MV-4-11 (cell line): ENCODE measurements around the gene AADACL4.
A peak's percentile ranks its signal among the peaks of the same experiment; 100 is the strongest.

Experiments
- DNase-seq: peaks from one replicate; lab custom pipeline; 2025; lab: John Stamatoyannopoulos, UW

The AADACL4 gene

GRCh38 chr1:12643785-12644184 lies at the start of gene AADACL4:
Gene AADACL4, plus strand, starts transcription at chr1:12644085. Its CDS starts 462 bp downstream, at chr1:12644547.
- peak; percentile 16 for DNase-seq

- no peak for DNase-seq
Measured at GRCh38 chr1:12594490-12594889, 49.4 kb upstream of the AADACL4 start.

GRCh38 chr1:12594966-12595756 lies 48.7 kb upstream of the AADACL4 start:
- no peak for DNase-seq

- no peak for DNase-seq
Measured at GRCh38 chr1:12595757-12596006, 48.2 kb upstream of the AADACL4 start.

- DNase-seq, result peak; percentile 93
Measured at GRCh38 chr1:12596007-12596821, 47.7 kb upstream of the AADACL4 start.

- DNase-seq, result no peak
Measured at GRCh38 chr1:12597792-12598191, 46.1 kb upstream of the AADACL4 start.

GRCh38 chr1:12598974-12599373 lies 44.9 kb upstream of the AADACL4 start:
- no peak for DNase-seq

- DNase-seq, result no peak
Measured at GRCh38 chr1:12599657-12600056, 44.2 kb upstream of the AADACL4 start.

GRCh38 chr1:12600335-12600734 lies 43.5 kb upstream of the AADACL4 start:
- no peak for DNase-seq

- DNase-seq, result no peak
Measured at GRCh38 chr1:12600880-12601633, 42.8 kb upstream of the AADACL4 start.

- DNase-seq, result peak; percentile 90
Measured at GRCh38 chr1:12601700-12602658, 41.9 kb upstream of the AADACL4 start.

GRCh38 chr1:12602659-12603024 lies 41.2 kb upstream of the AADACL4 start:
- DNase-seq, result no peak

- no peak for DNase-seq
Measured at GRCh38 chr1:12603224-12603623, 40.7 kb upstream of the AADACL4 start.

GRCh38 chr1:12604114-12604874 lies 39.6 kb upstream of the AADACL4 start:
- DNase-seq, result peak; percentile 96

GRCh38 chr1:12604986-12605385 lies 38.9 kb upstream of the AADACL4 start:
- DNase-seq, result no peak

GRCh38 chr1:12607263-12607662 lies 36.6 kb upstream of the AADACL4 start:
- DNase-seq, result no peak

GRCh38 chr1:12608311-12608957 lies 35.5 kb upstream of the AADACL4 start:
- no peak for DNase-seq

GRCh38 chr1:12609469-12610003 lies 34.3 kb upstream of the AADACL4 start:
- no peak for DNase-seq

- DNase-seq, result no peak
Measured at GRCh38 chr1:12610305-12610935, 33.5 kb upstream of the AADACL4 start.

- no peak for DNase-seq
Measured at GRCh38 chr1:12610941-12611340, 32.9 kb upstream of the AADACL4 start.
